Naive thymus-derived CD4-positive, alpha-beta T cell (primary cell): ENCODE results near the gene GLG1. TPM values are rescaled to one million over a fixed set of nuclear protein-coding genes. Genes with fewer than 3 reads are reported as not detected.

Experiments used
- ATAC-seq: fragments of 150-1000 bp; cut with Tn5 transposase; 2 replicates; pipeline ENCODE4 v1.10.0; 2021; ENCODE audit warnings: mild to moderate bottlenecking, moderate library complexity
- CTCF ChIA-PET: fragments of 350-600 bp; sonication (Branson Sonifier 250); formaldehyde crosslinking; loops from one replicate; lab custom pipeline; 2021; ENCODE audit warnings: antibody characterized with exemption; lab: Charles Lee
- POLR2A ChIA-PET: fragments of 350-600 bp; sonication (Branson Sonifier 250); formaldehyde crosslinking; loops from one replicate; lab custom pipeline; 2021; ENCODE audit warnings: antibody characterized with exemption, inconsistent platforms; lab: Charles Lee
- DNase-seq, 9 donors: peaks; one replicate each; pipeline versions ENCODE4 v3.0.0 to v3.0.0-alpha.2; 2020 to 2022; ENCODE audit warnings: mixed read lengths in 1 of 9
- H3K27ac ChIP-seq: one replicate; pipeline ENCODE4 v1.7.0; 2013; ENCODE audit warnings: mild to moderate bottlenecking, low read depth, low read length, moderate library complexity
- H3K27me3 ChIP-seq, 2 donors: one replicate each; pipeline ENCODE4 v1.7.0; 2013; ENCODE audit warnings: low read length in 2 of 2, mild to moderate bottlenecking in 2 of 2, moderate library complexity in 2 of 2; ENCODE audit not compliant: control insufficient read depth in 2 of 2, insufficient read depth in 2 of 2
- H3K36me3 ChIP-seq, 3 experiments: 1 replicate in 2 of 3; 2 replicates in 1 of 3; pipeline ENCODE4 v1.7.0; 2013; ENCODE audit warnings: low read length in 3 of 3, mild to moderate bottlenecking in 3 of 3, moderate library complexity in 1 of 3; ENCODE audit not compliant: insufficient read depth in 3 of 3, control insufficient read depth in 2 of 3
- H3K4me1 ChIP-seq, 2 donors: one replicate each; pipeline ENCODE4 v1.7.0; 2013; ENCODE audit warnings: low read length in 2 of 2, mild to moderate bottlenecking in 2 of 2, moderate library complexity in 1 of 2; ENCODE audit not compliant: control insufficient read depth in 2 of 2, insufficient read depth in 2 of 2
- H3K4me3 ChIP-seq: 2 replicates; pipeline ENCODE4 v1.7.0; 2013; ENCODE audit warnings: mild to moderate bottlenecking, low read length
- H3K9me3 ChIP-seq, 3 experiments: 1 replicate in 2 of 3; 2 replicates in 1 of 3; pipeline ENCODE4 v1.7.0; 2013; ENCODE audit warnings: low read length in 3 of 3; ENCODE audit not compliant: control insufficient read depth in 2 of 3
- H3K27ac Mint-ChIP-seq, 9 donors: one replicate each; pipeline ENCODE4 v1.8.0; 2020 to 2022; ENCODE audit warnings: mixed read lengths in 9 of 9, mild to moderate bottlenecking in 8 of 9, moderate library complexity in 5 of 9, inconsistent platforms in 2 of 9
- H3K27me3 Mint-ChIP-seq, 5 donors: one replicate each; pipeline ENCODE4 v1.8.0; 2021 to 2022; ENCODE audit warnings: mixed read lengths in 5 of 5, mild to moderate bottlenecking in 1 of 5
- H3K36me3 Mint-ChIP-seq, 5 donors: one replicate each; pipeline ENCODE4 v1.8.0; 2020 to 2022; ENCODE audit warnings: mixed read lengths in 5 of 5, mild to moderate bottlenecking in 3 of 5, inconsistent platforms in 1 of 5
- H3K4me1 Mint-ChIP-seq, 7 donors: one replicate each; pipeline ENCODE4 v1.8.0; 2020 to 2022; ENCODE audit warnings: mixed read lengths in 7 of 7, mild to moderate bottlenecking in 3 of 7, inconsistent platforms in 1 of 7
- H3K4me3 Mint-ChIP-seq, 10 donors: one replicate each; pipeline ENCODE4 v1.8.0; 2020 to 2022; ENCODE audit warnings: mild to moderate bottlenecking in 10 of 10, mixed read lengths in 10 of 10, moderate library complexity in 6 of 10, inconsistent platforms in 2 of 10
- H3K9me3 Mint-ChIP-seq, 11 donors: one replicate each; pipeline ENCODE4 v1.8.0; 2020 to 2022; ENCODE audit warnings: mixed read lengths in 11 of 11, mild to moderate bottlenecking in 4 of 11, inconsistent platforms in 1 of 11, moderate library complexity in 1 of 11
- intact Hi-C, 2 donors: fragments of 100-400 bp; cut with micrococcal nuclease; formaldehyde crosslinking; loops; one replicate each; pipeline ENCODE4 v1.15.1; 2023
- polyA plus RNA-seq, 2 donors: library from polyadenylated mRNA; unstranded; fragments of 300-500 nt; fragmentation: Illumina TruSeq; gene quantifications; one replicate each; pipeline ENCODE4 v1.2.3, GENCODE V29; 2021
- total RNA-seq, 6 experiments: library from RNA in 5 of 6; stranded (reverse) in 5 of 6; gene quantifications; 1 replicate in 5 of 6; 2 replicates in 1 of 6; pipeline ENCODE4 v1.2.3 and lab custom pipeline; 2021 to 2026

The GLG1 gene
- total and polyA plus RNA-seq, 7 experiments from 2014 or later, result 125 to 285 (median 188) TPM

GRCh38 chr16:74622005-74622404, 15.1 kb upstream of the GLG1 start:
- H3K27ac ChIP-seq, result no peak overlapping the region
- Mint-ChIP-seq H3K9me3 (no peaks in the 10 kb centered on the region), H3K27ac (no peak overlapping the region), H3K4me1 (peaks cover 3 to 22% (median 14%) of the 10 kb centered on the region in 7 donors), H3K36me3 (peaks cover 9 to 49% (median 18%) of the 10 kb centered on the region in 5 donors), H3K4me3 (no peak overlapping the region), H3K27me3 (no peaks in the 10 kb centered on the region)
- DNase-seq (no peak), ATAC-seq (no peak)
- no peak overlapping the region for H3K4me3 ChIP-seq
- ChIA-PET CTCF (interaction anchor here (0.6 to 1.6 kb wide), 8 partner anchors 10 to 172 kb away, joined by 3 to 7 read pairs (median 4); no protein-coding TSS in a partner anchor), POLR2A (interaction anchor here (1.4 kb wide), 1 partner anchor 21 kb away, joined by 3 read pairs; no protein-coding TSS in a partner anchor)
- no peaks in the 10 kb centered on the region for H3K4me1 ChIP-seq
- peaks cover 12 to 52% (median 21%) of the 10 kb centered on the region in 3 experiments for H3K36me3 ChIP-seq
- H3K9me3 ChIP-seq, result no peaks in the 10 kb centered on the region
- no peaks in the 10 kb centered on the region for H3K27me3 ChIP-seq
- intact Hi-C loops, result loop anchor here in 1 of 2 donors (2.0 kb wide), 1 partner anchor 121 kb away; no protein-coding TSS in a partner anchor

- H3K27me3 ChIP-seq, result no peaks in the 10 kb centered on the region
- intact Hi-C loops, result no loop called here
- H3K4me3 ChIP-seq, result no peak overlapping the region
- Mint-ChIP-seq H3K27me3 (no peaks in the 10 kb centered on the region), H3K4me3 (no peak overlapping the region), H3K36me3 (peaks cover 3 to 24% (median 13%) of the 10 kb centered on the region in 5 donors), H3K4me1 (peaks cover 0 to 15% (median 9%) of the 10 kb centered on the region in 7 donors), H3K9me3 (peaks cover 0 to 2% (median 0%) of the 10 kb centered on the region in 11 donors), H3K27ac (peak overlapping the region in 4 of 9 donors; percentile 21 to 43 (median 28))
- ATAC-seq (no peak), DNase-seq (no peak)
- H3K27ac ChIP-seq, result no peak overlapping the region
- CTCF ChIA-PET, result interaction anchor here (0.9 kb wide), 1 partner anchor 14 kb away, joined by 3 read pairs; no protein-coding TSS in a partner anchor
- POLR2A ChIA-PET, result interaction anchor here (0.6 to 3.3 kb wide), 3 partner anchors 10 to 565 kb away, joined by 3 to 23 read pairs (median 3); partner anchors contain the start of gene GLG1
- no peaks in the 10 kb centered on the region for H3K9me3 ChIP-seq
- H3K36me3 ChIP-seq, result peaks cover 0 to 6% (median 0%) of the 10 kb centered on the region in 3 experiments
- no peaks in the 10 kb centered on the region for H3K4me1 ChIP-seq
Measured at GRCh38 chr16:74617206-74617788, 10.4 kb upstream of the GLG1 start.

GRCh38 chr16:74611721-74612120, 4.8 kb upstream of the GLG1 start:
- H3K36me3 Mint-ChIP-seq, result peaks cover 0 to 13% (median 4%) of the 10 kb centered on the region in 5 donors
- H3K36me3 ChIP-seq, result peaks cover 0 to 2% (median 0%) of the 10 kb centered on the region in 3 experiments
- ChIA-PET CTCF (interaction anchor here (0.6 kb wide), 2 partner anchors 18 to 158 kb away, joined by 3 to 5 read pairs; no protein-coding TSS in a partner anchor), POLR2A (interaction anchor here (0.6 to 0.7 kb wide), 2 partner anchors 13 to 14 kb away, joined by 3 read pairs; no protein-coding TSS in a partner anchor)
- H3K9me3 Mint-ChIP-seq, result peaks cover 0 to 3% (median 0%) of the 10 kb centered on the region in 11 donors
- H3K4me3 Mint-ChIP-seq, result peak overlapping the region in 2 of 10 donors; percentile 16 to 27
- H3K27ac Mint-ChIP-seq, result peak overlapping the region in 2 of 9 donors; percentile 32 to 43
- no peak for DNase-seq
- H3K4me3 ChIP-seq, result no peak overlapping the region
- no peaks in the 10 kb centered on the region for H3K27me3 Mint-ChIP-seq
- no peaks in the 10 kb centered on the region for H3K27me3 ChIP-seq
- peaks cover 13 to 26% of the 10 kb centered on the region in 2 donors for H3K4me1 ChIP-seq
- no peak overlapping the region for H3K27ac ChIP-seq
- no peaks in the 10 kb centered on the region for H3K9me3 ChIP-seq
- peaks cover 12 to 39% (median 27%) of the 10 kb centered on the region in 7 donors for H3K4me1 Mint-ChIP-seq
- intact Hi-C loops, result no loop called here
- no peak for ATAC-seq

GRCh38 chr16:74608944-74609343, 2.0 kb upstream of the GLG1 start:
- Mint-ChIP-seq H3K27me3 (no peaks in the 10 kb centered on the region), H3K36me3 (peaks cover 0 to 20% (median 4%) of the 10 kb centered on the region in 5 donors), H3K27ac (peak overlapping the region; percentile 71 to 96 (median 87)), H3K4me3 (peak overlapping the region; percentile 68 to 99 (median 80)), H3K4me1 (peaks cover 32 to 57% (median 45%) of the 10 kb centered on the region in 7 donors), H3K9me3 (peaks cover 0 to 3% (median 0%) of the 10 kb centered on the region in 11 donors)
- ATAC-seq (peak; percentile 49), DNase-seq (peak in 8 of 9 donors; percentile 9 to 85 (median 69))
- peaks cover 0 to 9% (median 0%) of the 10 kb centered on the region in 3 experiments for H3K36me3 ChIP-seq
- ChIA-PET POLR2A (interaction anchor here (0.7 to 3.6 kb wide), 5 partner anchors 8 to 31 kb away, joined by 3 to 23 read pairs (median 6); no protein-coding TSS in a partner anchor), CTCF (interaction anchor here (1.0 to 1.8 kb wide), 2 partner anchors 9 to 14 kb away, joined by 3 to 4 read pairs; no protein-coding TSS in a partner anchor)
- H3K27me3 ChIP-seq, result no peaks in the 10 kb centered on the region
- intact Hi-C loops, result loop anchor here (1.0 to 10.0 kb wide), 8 partner anchors 8 to 856 kb away; partner anchors contain the start of genes MLKL (in 1 of the 2), PSMD7 (in 1 of the 2) and TMEM170A (in 1 of the 2)
- peaks cover 27 to 28% of the 10 kb centered on the region in 2 donors for H3K4me1 ChIP-seq
- H3K4me3 ChIP-seq, result peak overlapping the region; percentile 30
- no peaks in the 10 kb centered on the region for H3K9me3 ChIP-seq
- peak overlapping the region; percentile 51 for H3K27ac ChIP-seq

- DNase-seq (no peak), ATAC-seq (no peak)
- no peaks in the 10 kb centered on the region for H3K27me3 ChIP-seq
- H3K4me3 ChIP-seq, result no peak overlapping the region
- Mint-ChIP-seq H3K4me3 (peak overlapping the region; percentile 68 to 100 (median 96)), H3K4me1 (peaks cover 38 to 60% (median 51%) of the 10 kb centered on the region in 7 donors), H3K36me3 (peaks cover 0 to 20% (median 4%) of the 10 kb centered on the region in 5 donors), H3K9me3 (peaks cover 0 to 3% (median 0%) of the 10 kb centered on the region in 11 donors), H3K27ac (peak overlapping the region; percentile 71 to 97 (median 91)), H3K27me3 (no peaks in the 10 kb centered on the region)
- no peaks in the 10 kb centered on the region for H3K9me3 ChIP-seq
- ChIA-PET CTCF (interaction anchor here (0.9 to 1.8 kb wide), 4 partner anchors 10 to 16 kb away, joined by 3 to 4 read pairs (median 3); no protein-coding TSS in a partner anchor), POLR2A (interaction anchor here (0.6 to 3.6 kb wide), 10 partner anchors 8 to 42 kb away, joined by 3 to 23 read pairs (median 4); no protein-coding TSS in a partner anchor)
- peaks cover 0 to 9% (median 0%) of the 10 kb centered on the region in 3 experiments for H3K36me3 ChIP-seq
- intact Hi-C loops, result loop anchor here (2.0 to 10.0 kb wide), 7 partner anchors 92 to 856 kb away; partner anchors contain the start of genes MLKL (in 1 of the 2), PSMD7 (in 1 of the 2) and TMEM170A (in 1 of the 2)
- H3K27ac ChIP-seq, result peak overlapping the region; percentile 91
- H3K4me1 ChIP-seq, result peaks cover 30 to 31% of the 10 kb centered on the region in 2 donors
Measured at GRCh38 chr16:74608381-74608780, 1.5 kb upstream of the GLG1 start.

GRCh38 chr16:74607962-74608356, 1.0 kb upstream of the GLG1 start:
- Mint-ChIP-seq H3K4me1 (peaks cover 41 to 64% (median 55%) of the 10 kb centered on the region in 7 donors), H3K36me3 (peaks cover 0 to 22% (median 4%) of the 10 kb centered on the region in 5 donors), H3K4me3 (peak overlapping the region; percentile 71 to 100 (median 98)), H3K27me3 (no peaks in the 10 kb centered on the region), H3K9me3 (peaks cover 0 to 3% (median 0%) of the 10 kb centered on the region in 11 donors), H3K27ac (peak overlapping the region; percentile 39 to 97 (median 91))
- DNase-seq (no peak), ATAC-seq (no peak)
- Histone ChIP-seq H3K4me1 (peaks cover 31 to 34% of the 10 kb centered on the region in 2 donors), H3K27ac (peak overlapping the region; percentile 91), H3K4me3 (peak overlapping the region; percentile 78), H3K9me3 (no peaks in the 10 kb centered on the region), H3K36me3 (peaks cover 0 to 9% (median 0%) of the 10 kb centered on the region in 3 experiments), H3K27me3 (no peaks in the 10 kb centered on the region)
- CTCF ChIA-PET, result interaction anchor here (0.9 to 1.8 kb wide), 4 partner anchors 10 to 16 kb away, joined by 3 to 4 read pairs (median 3); no protein-coding TSS in a partner anchor
- intact Hi-C loops, result loop anchor here (1.0 to 10.0 kb wide), 19 partner anchors 15 to 1039 kb away; partner anchors contain the start of genes PSMD7 (in 2 of the 2), TMEM170A (in 2 of the 2), WDR59 (in 2 of the 2) and ZFP1 (in 2 of the 2)
- POLR2A ChIA-PET, result interaction anchor here (0.6 to 3.6 kb wide), 11 partner anchors 9 to 1040 kb away, joined by 3 to 23 read pairs (median 4); partner anchors contain the start of genes KARS1 and TERF2IP
